Stimulated activated CD4-positive, alpha-beta T cell treated with anti-CD3 and anti-CD28 coated beads, Interleukin-2, amount 100 ng/mL, for 24 hours (primary cell): Measurements from ENCODE around the gene OAT.
"Not testable (repeated sequence)": the region's sequence is repeated elsewhere in the genome, so short reads cannot be mapped to it uniquely, and the experiment has no call there.

Experiments used
- DNase-seq, 2 donors: peaks; one replicate each; pipeline ENCODE4 v3.0.0-alpha.2; 2020

The OAT gene

GRCh38 chr10:124375691-124376090 is 43.0 kb downstream of the OAT start:
- no peak for DNase-seq

GRCh38 chr10:124375353-124375614 is 43.4 kb downstream of the OAT start:
- no peak for DNase-seq

GRCh38 chr10:124374535-124375352 is 44.0 kb downstream of the OAT start:
- DNase-seq: no peak

DNA sequence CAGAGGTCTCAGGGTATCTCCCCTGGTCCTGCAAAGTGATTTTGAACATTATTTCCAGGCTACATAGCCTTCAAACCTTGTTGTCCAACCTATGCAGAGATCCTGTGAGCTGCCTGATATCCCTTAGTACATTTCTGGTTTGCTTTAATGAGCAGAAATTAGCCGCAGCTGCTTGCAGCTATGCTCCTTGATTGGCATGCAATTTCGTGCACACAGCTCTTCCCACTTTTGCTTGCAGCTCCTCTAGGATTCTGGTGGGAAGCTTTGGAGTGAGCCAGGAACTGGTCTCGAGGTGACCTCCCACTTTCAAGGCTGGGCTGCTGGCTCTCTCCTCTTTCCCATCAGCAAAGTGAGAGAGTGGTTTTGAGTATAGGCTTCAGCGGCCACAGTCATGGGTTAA is 45.8 kb downstream of the OAT start:
- no peak for DNase-seq

- DNase-seq: no peak
Measured at GRCh38 chr10:124370426-124370825, 48.3 kb downstream of the OAT start.

- no peak for DNase-seq
Measured at GRCh38 chr10:124369986-124370385, 48.7 kb downstream of the OAT start.

- not testable (repeated sequence) for DNase-seq
Measured at GRCh38 chr10:124369533-124369932, 49.2 kb downstream of the OAT start.

DNA sequence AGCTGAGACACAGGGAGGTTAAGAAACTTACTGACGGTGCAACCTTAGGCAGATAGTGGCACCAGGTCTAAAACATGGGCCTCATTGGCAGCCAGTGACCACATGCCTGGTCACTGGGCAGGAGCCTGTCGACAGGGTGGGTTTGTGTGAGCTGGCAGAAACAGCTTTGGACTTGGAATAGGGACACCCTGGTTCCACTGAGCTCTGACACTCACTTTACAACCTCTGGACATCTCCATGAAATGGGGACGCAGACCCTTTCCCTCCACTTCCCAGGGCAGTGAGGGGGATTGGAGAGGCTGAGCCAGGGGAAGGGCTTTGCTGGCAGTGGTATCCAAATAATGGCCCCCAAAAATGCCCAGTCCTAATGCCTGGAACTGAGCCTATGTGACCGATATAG is 49.7 kb downstream of the OAT start:
- DNase-seq: no peak

- no peak for DNase-seq
Measured at GRCh38 chr10:124367936-124368335, 50.8 kb downstream of the OAT start.

DNA sequence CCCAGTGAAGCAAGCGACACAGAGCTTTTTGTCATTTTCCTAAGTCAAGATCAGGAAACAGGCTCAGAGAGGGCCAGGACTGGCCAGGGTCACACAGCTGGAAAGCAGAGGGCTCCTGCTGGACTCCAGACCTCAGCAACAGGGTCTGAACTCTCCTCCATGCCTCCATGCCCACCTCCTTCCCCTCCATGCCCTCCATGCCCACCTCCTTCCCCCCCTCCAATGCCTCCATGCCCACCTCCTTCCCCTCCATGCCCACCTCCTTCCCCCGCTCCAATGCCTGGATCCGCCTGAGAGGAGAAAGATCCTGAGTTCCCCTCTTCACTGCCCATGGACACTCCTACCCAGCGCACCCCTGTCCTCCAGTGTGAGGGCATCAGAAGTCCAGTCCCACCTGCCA is 51.3 kb downstream of the OAT start:
- no peak for DNase-seq

DNA sequence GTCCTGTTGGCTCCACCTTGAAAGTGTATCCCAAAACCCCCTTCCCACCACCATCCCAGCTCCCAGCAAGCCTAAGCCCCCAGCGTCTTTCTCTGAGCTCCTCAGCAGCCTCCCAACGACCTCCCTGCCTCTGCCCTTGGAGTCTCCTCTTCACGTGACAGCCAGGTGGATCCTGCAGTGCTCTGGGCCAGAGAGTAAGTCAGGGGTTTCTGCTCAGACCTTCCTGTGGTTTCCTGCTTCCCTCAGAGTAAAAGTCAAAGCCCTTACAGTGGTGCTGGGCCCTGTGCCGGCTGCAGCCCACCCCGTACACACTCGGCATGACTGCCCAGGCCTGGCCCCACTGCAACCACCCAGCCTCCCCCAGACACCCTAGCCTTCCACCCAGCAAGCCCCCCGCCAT is 51.9 kb downstream of the OAT start:
- DNase-seq: no peak

GRCh38 chr10:124366343-124366742 is 52.4 kb downstream of the OAT start:
- DNase-seq: no peak

DNA sequence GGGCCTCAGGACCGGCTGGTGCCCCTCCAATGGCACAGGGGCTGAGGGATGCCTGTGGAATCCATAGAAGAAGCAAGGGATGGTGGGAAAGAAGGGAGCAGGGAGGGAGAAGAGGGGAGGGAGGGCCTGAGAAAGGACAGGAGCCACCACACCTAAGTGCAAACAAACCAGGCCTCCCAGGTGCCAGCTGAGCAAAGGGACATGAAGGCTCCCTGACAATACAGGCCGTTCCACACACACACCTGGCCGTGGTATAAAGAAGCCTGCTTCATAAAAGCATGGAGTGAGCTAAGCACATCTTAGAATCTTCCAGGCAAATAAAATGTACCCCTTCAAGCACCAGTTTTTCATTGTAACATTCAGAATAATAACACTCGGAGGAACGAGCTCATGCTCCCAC is 54.0 kb downstream of the OAT start:
- DNase-seq: no peak

- DNase-seq: no peak
Measured at GRCh38 chr10:124362568-124362967, 56.2 kb downstream of the OAT start.

- no peak for DNase-seq
Measured at GRCh38 chr10:124359336-124359832, 59.3 kb downstream of the OAT start.

- DNase-seq: no peak
Measured at GRCh38 chr10:124357561-124357885, 61.2 kb downstream of the OAT start.

DNA sequence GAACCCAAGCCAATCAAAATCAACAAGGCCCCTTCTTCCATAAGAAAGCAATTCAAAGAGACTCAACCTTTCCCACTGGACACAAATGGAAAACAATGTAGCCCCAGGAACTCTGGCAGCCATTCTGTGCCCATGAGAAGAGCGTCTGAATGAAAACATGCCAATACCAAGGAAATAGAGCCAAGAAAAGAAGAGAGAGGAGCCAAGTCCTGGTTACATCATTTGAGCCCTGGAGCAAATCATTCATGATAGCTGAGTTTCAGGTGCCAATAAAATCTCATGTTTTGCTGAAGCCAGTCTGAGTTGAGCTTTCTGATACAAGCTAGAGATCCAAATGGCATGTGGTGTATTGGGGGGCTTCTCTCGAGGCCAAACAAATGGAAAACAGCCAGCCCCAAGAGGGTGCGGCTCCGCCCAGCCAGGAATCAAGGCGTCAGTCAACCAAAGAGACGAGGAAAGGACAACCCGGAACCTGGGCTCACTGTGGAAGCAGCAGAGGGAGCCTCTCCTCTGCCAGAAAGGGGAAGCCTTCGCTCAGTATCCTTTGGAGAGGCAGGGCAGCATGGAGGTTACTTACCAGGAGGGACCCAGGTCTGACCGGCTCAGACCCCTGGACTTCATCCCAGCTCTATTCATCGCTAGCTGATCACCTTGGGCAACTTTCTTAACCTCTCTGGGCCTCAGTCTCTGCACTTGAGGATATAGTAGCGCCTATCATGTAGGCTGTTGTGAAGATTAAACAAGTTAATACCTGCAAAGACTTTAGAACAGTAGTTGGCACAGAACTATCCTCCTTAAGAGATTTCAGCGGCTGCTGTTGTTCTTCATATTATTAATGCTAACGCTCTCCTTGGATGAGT is 61.8 kb downstream of the OAT start:
- no peak for DNase-seq

DNA sequence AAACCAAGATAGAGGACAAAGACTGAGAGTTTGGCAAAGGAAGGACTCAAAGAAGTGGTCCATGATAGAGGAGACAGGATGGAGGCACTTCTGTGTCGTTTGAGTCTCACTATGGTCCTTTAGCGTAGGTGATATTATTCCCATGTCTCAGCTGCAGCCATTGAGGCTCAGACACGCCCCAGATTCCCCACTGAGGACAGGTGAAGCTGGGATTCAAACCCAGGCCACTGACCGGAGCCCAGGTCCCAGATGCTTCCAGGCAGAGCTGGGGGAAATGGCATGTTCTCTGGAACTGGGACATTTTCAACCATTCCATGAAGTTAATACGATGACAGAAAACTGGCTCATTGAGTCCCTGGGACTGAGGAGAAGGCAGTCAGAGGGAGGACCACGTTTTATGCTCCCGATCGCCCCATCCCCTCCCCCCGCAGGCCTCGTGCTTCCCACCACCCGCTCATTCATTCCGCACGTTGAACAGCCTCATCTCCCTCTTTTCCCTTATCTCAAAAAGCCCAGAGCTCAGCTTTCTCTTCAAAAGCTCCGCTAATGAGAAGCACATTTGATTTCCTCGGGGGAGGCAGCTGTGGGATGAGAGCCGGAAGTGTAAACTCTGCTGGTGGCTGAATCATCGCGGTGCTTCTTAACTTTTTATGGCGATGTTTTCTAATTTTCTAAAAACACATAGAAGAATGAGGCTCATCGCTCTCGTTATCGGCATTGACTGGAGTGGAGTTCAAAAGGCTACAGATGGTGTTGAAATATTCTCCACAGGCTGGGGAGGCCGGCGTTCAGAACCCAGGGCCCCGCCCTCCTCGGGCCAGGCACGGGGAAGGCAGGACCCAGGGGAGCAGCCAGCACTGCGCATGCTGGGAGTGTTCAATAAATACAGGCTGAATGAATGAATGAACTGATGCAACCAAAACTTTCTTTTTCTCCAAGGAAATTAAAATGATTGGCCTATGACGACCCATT is 64.0 kb downstream of the OAT start:
- peak; percentile 30 to 53 for DNase-seq

DNA sequence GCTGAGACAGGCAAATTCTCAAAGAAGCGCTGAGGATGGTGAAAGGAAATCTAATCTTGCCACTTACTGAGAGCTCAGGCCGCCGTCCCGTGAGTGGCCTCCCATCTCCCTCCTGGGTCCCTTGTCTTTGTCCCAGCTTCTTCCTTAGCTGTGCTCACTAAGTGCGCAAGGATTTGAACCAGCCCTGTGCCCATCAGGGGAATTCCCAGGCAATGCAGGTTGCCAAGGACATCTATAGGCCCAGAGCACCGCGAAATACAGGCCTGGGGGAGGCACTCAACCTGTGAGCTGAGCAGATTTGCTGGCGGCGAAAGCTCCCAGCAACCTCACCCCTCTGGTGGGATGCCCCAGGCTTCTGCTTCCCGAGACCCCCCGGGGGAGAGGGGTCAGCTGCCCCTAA is 64.8 kb downstream of the OAT start:
- no peak for DNase-seq

- no peak for DNase-seq
Measured at GRCh38 chr10:124353091-124353815, 65.5 kb downstream of the OAT start.

- no peak for DNase-seq
Measured at GRCh38 chr10:124351481-124352220, 67.1 kb downstream of the OAT start.

- DNase-seq: no peak
Measured at GRCh38 chr10:124350806-124351205, 67.9 kb downstream of the OAT start.
